ENCODE measurements around the gene KRT1.

The KRT1 gene

DNA sequence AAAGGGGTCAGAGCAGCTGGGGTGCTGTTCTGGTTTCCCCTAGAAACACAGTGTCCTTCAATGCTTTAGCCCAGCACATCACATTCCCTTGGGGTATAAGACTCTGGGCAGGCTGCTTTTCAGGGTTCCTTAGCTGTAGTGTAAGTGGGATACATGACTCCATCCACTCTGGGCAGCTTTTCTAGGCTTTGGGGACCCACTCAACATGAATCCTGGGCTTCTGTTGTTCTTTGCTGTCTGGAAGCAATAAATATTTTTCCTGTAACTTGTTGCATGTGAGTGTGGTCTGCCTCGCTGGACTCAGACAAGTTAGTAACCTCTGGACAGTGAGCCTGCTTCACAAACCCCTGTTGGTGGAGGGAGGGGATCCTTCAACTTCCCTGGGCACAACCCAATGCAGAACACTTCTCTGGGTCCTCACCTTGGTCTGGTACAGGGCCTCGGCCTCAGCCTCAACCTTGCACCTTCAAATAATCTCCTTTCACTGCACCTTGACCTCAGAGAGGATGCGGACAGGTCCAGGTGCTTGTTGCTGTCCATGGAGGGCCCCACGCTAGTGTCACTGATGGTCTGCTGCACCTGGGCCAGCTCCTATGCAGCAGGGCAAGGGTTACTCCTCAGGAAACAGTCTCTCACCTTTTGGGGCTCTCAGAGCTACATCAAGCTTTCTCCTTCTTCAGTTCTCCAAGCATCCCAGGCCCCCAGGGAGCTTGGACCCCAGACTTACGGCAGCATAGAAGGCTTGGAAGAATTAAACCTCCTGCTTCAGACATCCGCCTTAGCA, 48.3 kb downstream of the KRT1 start:
- no peak for DNase-seq

DNA sequence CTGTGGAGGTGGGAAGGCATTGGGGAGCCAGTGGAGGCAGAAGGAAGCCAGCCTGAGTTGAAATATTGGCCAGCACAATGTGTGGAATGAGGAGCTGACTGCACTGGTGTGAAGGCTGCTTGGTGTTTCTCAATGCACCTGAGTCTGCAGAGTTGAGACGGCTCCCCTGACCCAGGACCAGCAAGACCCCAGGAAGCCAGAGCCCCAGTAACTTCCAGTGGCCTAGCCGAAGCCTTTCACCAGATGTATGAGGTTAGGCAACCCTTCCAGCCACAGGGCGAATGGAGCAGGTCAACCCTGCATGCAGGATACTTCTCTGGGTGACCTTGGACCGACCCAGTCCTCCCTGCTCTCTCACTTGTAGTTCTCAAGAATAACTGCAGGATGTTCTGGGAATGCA, 48.9 kb downstream of the KRT1 start:
- DNase-seq, result no peak

DNA sequence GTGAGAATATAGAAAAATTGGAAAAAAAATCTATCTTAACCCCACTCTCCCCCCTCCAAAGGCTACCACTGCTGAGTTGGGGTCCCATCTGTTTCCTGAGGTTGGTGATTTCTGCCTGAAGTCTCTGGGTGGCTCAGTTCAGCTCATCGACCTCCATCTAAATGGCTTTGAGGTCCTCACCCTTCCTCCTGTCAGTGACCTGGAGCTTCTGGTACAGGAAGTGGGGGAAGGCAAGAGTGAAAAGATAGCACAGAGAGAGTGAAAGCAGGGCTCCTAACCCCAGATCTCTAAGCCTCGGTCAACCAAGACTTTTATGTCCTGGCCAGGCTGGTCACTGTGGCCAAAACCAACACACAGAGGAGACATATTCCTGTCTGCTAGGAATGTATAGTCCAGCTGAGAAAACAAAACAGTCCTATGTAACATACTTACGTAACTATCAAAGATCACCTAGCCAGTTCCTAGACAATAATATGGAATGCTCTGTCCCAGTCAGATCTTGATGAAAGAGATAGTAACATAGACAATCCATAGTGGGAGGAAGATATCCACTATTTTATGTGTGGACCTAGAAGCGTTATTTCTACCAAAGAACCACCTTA, 49.5 kb downstream of the KRT1 start:
- DNase-seq, result no peak

DNA sequence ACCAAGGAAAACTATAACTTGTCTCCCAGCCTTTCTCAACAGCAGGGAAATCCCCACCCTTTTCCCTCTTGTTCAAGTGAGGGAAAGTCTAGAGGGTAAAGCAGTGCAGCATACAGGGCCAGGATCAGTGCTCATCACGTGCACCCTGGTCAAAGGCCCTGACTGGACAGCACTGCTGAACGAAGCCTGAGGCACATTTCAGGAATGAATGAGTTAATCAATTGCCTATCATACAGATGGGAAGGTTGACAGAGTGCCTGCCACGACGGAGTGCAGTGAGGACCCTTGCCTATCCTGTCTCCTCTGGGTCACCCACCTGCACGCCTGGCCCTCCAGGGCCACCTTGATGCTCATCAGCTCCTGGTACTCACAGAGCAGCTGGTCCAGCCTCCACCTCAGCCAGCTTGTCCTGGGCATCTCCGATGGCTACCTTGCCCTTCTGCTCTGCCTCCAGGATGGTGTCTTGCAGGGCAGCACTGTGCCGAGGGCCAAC, 50.2 kb downstream of the KRT1 start:
- no peak for DNase-seq

DNA sequence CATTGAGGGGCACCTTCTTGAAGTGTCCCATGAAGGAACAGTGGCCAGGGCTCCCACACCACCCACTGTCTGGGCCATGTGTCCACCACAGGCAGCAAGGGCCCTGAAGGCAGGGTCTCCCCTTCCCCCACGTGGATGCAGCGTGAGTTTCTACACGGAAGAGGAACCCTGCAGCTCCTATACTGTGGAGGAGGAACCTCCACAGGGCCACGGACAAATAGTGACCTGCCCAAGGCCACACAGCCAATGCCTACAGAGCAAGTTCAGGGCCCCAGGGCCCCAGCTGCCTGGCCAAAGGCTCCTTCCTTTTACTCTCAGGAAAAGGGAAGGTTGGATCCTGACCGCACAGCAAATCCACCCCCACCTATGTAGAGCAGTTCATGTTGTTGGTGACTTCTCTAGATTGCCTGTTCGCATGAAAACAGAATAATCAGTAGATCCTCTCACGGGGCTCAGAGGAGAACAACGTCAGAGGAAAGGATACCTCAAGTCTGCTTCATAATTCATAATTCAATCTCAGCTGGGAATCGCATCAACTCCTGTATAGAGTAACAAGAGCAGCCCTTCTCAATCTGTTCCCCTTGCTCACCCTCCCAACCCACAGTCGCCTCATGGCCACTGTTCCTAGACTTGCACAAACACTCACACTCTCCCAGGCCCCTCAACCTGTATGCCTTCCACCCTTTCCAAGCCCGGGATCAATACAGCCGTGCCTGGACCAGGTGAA, 50.8 kb downstream of the KRT1 start:
- no peak for DNase-seq

DNA sequence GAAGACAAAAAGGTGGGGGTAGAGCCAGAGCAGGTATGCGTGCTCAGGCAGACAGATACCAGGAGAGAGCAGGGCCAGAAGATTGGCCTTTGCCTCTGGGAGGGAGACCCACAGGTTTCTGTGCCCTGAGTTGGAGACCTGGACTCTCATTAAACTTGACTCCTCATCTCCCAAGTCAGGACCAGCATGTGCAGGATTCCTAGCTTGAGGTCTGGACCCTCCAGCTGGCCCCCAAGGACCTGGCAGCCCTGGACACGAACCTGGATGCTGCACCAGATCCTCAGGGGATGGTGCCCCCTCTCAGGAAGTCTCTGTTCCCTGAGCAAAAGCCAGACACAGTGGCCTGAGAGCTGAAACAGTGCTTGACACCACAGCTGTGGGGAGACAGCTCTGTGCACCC, 51.4 kb downstream of the KRT1 start:
- DNase-seq, result no peak

DNA sequence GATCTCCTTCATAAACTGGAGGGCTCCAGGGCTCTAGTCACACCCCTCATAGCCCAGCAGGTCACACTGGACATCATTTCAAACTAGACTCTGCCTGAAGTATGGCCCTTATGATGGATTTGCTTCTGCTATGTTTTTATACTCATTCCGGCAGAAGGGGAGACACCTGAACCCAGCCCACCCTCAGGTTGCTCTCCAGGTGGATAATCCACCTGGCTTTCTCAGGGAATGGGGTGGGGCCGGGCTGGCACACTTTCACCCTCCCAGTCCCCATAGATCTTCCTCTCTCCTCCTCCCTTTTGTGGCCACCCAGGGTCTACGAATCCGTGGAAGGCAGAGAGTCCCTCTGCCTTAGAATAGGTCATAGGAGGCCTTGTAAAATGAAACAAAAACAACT, 52.1 kb downstream of the KRT1 start:
- no peak for DNase-seq

DNA sequence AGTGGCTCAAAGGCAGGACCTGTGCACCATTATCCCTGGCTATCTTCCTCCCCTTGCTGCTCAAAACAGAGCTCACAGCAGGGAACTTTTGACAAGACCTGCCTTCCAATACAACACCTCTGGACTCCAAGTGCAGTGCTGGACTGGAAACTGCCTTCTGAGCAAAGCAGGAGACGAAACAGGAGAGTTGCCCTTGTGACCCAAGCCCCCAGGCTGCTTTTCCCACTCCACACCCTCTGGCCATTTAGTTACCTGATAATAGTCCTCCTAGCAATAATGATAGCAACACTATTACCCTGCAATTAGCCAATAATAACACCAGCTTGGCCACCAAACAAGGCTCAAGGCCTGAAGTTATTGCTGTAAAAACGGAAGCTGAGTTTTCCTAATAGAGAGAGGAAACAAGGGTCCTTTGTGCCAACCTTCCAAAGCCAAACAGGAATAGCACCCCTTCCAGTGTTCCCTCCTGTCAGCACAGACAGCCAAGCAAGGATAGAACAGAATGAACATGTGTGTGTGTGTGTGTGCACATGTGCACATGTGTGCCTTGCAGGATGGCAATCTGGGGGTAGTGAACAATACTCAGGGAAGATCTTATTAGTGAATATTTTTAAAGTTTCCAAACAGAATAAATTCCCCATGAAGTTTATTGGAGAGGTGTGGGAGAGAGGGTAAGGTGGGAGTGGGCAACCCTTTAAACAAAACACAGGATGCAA, 52.7 kb downstream of the KRT1 start:
- no peak for DNase-seq
